HepG2 (cell line): ENCODE measurements around the gene KANSL1L. TPM values are rescaled to one million over a fixed set of nuclear protein-coding genes. Genes with fewer than 3 reads are reported as not detected.

ENCODE experiments used
- AHR ChIP-seq: IDR thresholded peaks from 2 replicates; pipeline ENCODE4 v1.6.1; 2018; ENCODE audit warnings: missing genetic modification reagents, missing compliant biosample characterization
- ATF4 ChIP-seq, 2 experiments: fragments of 450-650 bp in 1 of 2; sonication (generic) in 1 of 2; formaldehyde crosslinking; IDR thresholded peaks; 2 replicates each; pipeline versions ENCODE4 v1.5.0 to v1.8.0; 2020 to 2022; ENCODE audit warnings: mild to moderate bottlenecking in 1 of 2, missing genetic modification reagents in 1 of 2
- ELF3 ChIP-seq: IDR thresholded peaks from 2 replicates; pipeline ENCODE4 v1.6.1; 2016; ENCODE audit warnings: missing genetic modification reagents, missing compliant biosample characterization
- GLMP ChIP-seq: sonication (generic); formaldehyde crosslinking; IDR thresholded peaks from 2 replicates; pipeline ENCODE4 v1.9.0; 2021; ENCODE audit warnings: missing genetic modification reagents, mild to moderate bottlenecking, borderline replicate concordance
- HES4 ChIP-seq: sonication (generic); formaldehyde crosslinking; IDR thresholded peaks from 2 replicates; pipeline ENCODE4 v1.9.0; 2021; ENCODE audit warnings: mild to moderate bottlenecking, missing genetic modification reagents, borderline replicate concordance
- HHEX ChIP-seq: IDR thresholded peaks from 2 replicates; pipeline ENCODE4 v1.6.1; 2016; ENCODE audit warnings: control low read depth
- HOMEZ ChIP-seq: IDR thresholded peaks from 2 replicates; pipeline ENCODE4 v1.6.1; 2016; ENCODE audit warnings: low read depth
- HOXA3 ChIP-seq: sonication (generic); formaldehyde crosslinking; IDR thresholded peaks from 2 replicates; pipeline ENCODE4 v1.5.0; 2020; ENCODE audit warnings: missing genetic modification reagents
- KDM6A ChIP-seq: IDR thresholded peaks from 2 replicates; pipeline ENCODE4 v1.6.1; 2016; ENCODE audit warnings: low read depth
- NFYB ChIP-seq: sonication (generic); formaldehyde crosslinking; IDR thresholded peaks from 2 replicates; pipeline ENCODE4 v1.4.0; 2020; ENCODE audit warnings: missing genetic modification reagents
- NONO ChIP-seq, 2 experiments: fragments of 450-650 bp in 1 of 2; sonication (generic) in 1 of 2; formaldehyde crosslinking in 1 of 2; IDR thresholded peaks in 1 of 2; conservative IDR thresholded peaks in 1 of 2; 2 replicates each; pipeline versions ENCODE4 v1.6.1 to v1.8.0; 2017 to 2022; ENCODE audit warnings: mild to moderate bottlenecking in 1 of 2, missing genetic modification reagents in 1 of 2, moderate library complexity in 1 of 2
- RELA ChIP-seq: sonication (generic); formaldehyde crosslinking; IDR thresholded peaks from 2 replicates; pipeline ENCODE4 v1.4.0; 2020; ENCODE audit warnings: missing genetic modification reagents
- SATB2 ChIP-seq: sonication (generic); formaldehyde crosslinking; IDR thresholded peaks from 2 replicates; pipeline ENCODE4 v1.5.0; 2020; ENCODE audit warnings: missing genetic modification reagents
- SNAI1 ChIP-seq: sonication (generic); formaldehyde crosslinking; IDR thresholded peaks from 2 replicates; pipeline ENCODE4 v1.5.0; 2020; ENCODE audit warnings: mild to moderate bottlenecking, missing genetic modification reagents, borderline replicate concordance
- THYN1 ChIP-seq: sonication (generic); formaldehyde crosslinking; IDR thresholded peaks from 2 replicates; pipeline ENCODE4 v1.8.1; 2023; ENCODE audit warnings: low read depth, mild to moderate bottlenecking, moderate library complexity, missing genetic modification reagents, borderline replicate concordance
- ZGPAT ChIP-seq: IDR thresholded peaks from 2 replicates; pipeline ENCODE4 v1.6.1; 2016; ENCODE audit warnings: mild to moderate bottlenecking
- ZKSCAN5 ChIP-seq: sonication (generic); formaldehyde crosslinking; IDR thresholded peaks from 2 replicates; pipeline ENCODE4 v1.5.1; 2020; ENCODE audit warnings: mild to moderate bottlenecking, missing genetic modification reagents
- ZNF180 ChIP-seq: sonication (generic); formaldehyde crosslinking; IDR thresholded peaks from 2 replicates; pipeline ENCODE4 v1.4.0; 2020; ENCODE audit warnings: low read depth, missing genetic modification reagents, borderline replicate concordance
- ZNF256 ChIP-seq: sonication (generic); formaldehyde crosslinking; conservative IDR thresholded peaks from 2 replicates; pipeline ENCODE4 v1.4.0; 2020; ENCODE audit warnings: missing genetic modification reagents
- ZNF260 ChIP-seq: sonication (generic); formaldehyde crosslinking; IDR thresholded peaks from 2 replicates; pipeline ENCODE4 v1.4.0; 2020; ENCODE audit warnings: missing genetic modification reagents, low read depth, mild to moderate bottlenecking, borderline replicate concordance
- ZNF263 ChIP-seq: sonication (generic); formaldehyde crosslinking; IDR thresholded peaks from 2 replicates; pipeline ENCODE4 v1.4.0; 2020; ENCODE audit warnings: missing genetic modification reagents
- ZNF276 ChIP-seq: sonication (generic); formaldehyde crosslinking; IDR thresholded peaks from 2 replicates; pipeline ENCODE4 v1.4.0; 2020; ENCODE audit warnings: mild to moderate bottlenecking, low read depth, missing genetic modification reagents
- ZNF343 ChIP-seq: sonication (generic); formaldehyde crosslinking; IDR thresholded peaks from 2 replicates; pipeline ENCODE4 v1.4.0; 2020; ENCODE audit warnings: mild to moderate bottlenecking, missing genetic modification reagents
- ZNF644 ChIP-seq: IDR thresholded peaks from 2 replicates; pipeline ENCODE4 v1.6.1; 2016; ENCODE audit warnings: low read depth
- polyA plus RNA-seq, 8 experiments: library from polyadenylated mRNA; depleted of rRNA in 3 of 8; stranded (reverse) in 7 of 8; unstranded in 1 of 8; fragments of >200 nt; fragmentation: Illumina TruSeq in 4 of 8; extraction: Trizol in 4 of 8; gene quantifications; 2 replicates each; pipeline versions ENCODE4 v1.2.1 to v1.2.3, GENCODE V29; 2011 to 2016; ENCODE audit warnings: low read depth in 4 of 8, missing spikeins in 1 of 8, mixed read lengths in 1 of 8; ENCODE audit not compliant: insufficient read depth in 1 of 8
- total RNA-seq, 5 experiments: library from RNA; depleted of rRNA; stranded (reverse); fragments of >200 nt; fragmentation: Illumina TruSeq; extraction: Trizol; gene quantifications; 2 replicates each; pipeline ENCODE4 v1.2.3, GENCODE V29; 2016; ENCODE audit warnings: low read depth in 1 of 5

Gene KANSL1L
- total and polyA plus RNA-seq, 2 of the 13 experiments (the other 11 are each of a cell fraction or from before 2014, with no cell fraction given) = 5.4 to 10.3 TPM

GRCh38 chr2:210195101-210195852 lies 24.1 kb upstream of the KANSL1L start (continued):
- TF ChIP-seq ELF3 (0 out of 2 replicates have a peak, but pooled peaks have one; percentile 31), NFYB (CRISPR knock-in tag) (no peak), HHEX (CRISPR knock-in tag) (no peak), SATB2 (CRISPR knock-in tag) (no peak), AHR (CRISPR knock-in tag) (no peak), ZNF260 (no peak), SNAI1 (no peak), RELA (CRISPR knock-in tag) (no peak), ZNF276 (no peak), ZGPAT (0 out of 2 replicates have a peak, but pooled peaks have one; percentile 40), HES4 (CRISPR knock-in tag) (no peak), ZNF343 (CRISPR knock-in tag) (no peak), THYN1 (CRISPR knock-in tag) (no peak), ZNF263 (CRISPR knock-in tag) (no peak), ZKSCAN5 (CRISPR knock-in tag) (no peak), NONO (IDR thresholded peaks at IDR 0.05) (no peak), NONO (CRISPR knock-in tag; conservative IDR thresholded peaks at IDR 0.05) (no peak), HOMEZ (CRISPR knock-in tag) (peak; percentile 8; the same call in 1 of the 2 replicates), HOXA3 (CRISPR knock-in tag) (no peak), ZNF256 (CRISPR knock-in tag) (no peak), ZNF180 (CRISPR knock-in tag) (no peak), KDM6A (no peak), ATF4 (CRISPR knock-in tag; IDR thresholded peaks at IDR 0.05) (no peak), GLMP (CRISPR knock-in tag) (no peak), ZNF644 (CRISPR knock-in tag) (no peak)
